ENCODE data around the gene USP44. TPM values are rescaled to one million over a fixed set of nuclear protein-coding genes. Genes with fewer than 3 reads are reported as not detected.
"Not testable (repeated sequence)": the region's sequence is repeated elsewhere in the genome, so short reads cannot be mapped to it uniquely, and the experiment has no call there.

Gene USP44
- total RNA-seq, 2 experiments from 2014 or later = 2.8 to 2.9 TPM

- Mint-ChIP-seq H3K27me3 (peaks cover 14% of the 10 kb centered on the region), H3K4me1 (ENCODE audit: low read depth) (peaks cover 14% of the 10 kb centered on the region), H3K4me3 (no peak overlapping the region), H3K9me3 (no peaks in the 10 kb centered on the region), H3K27ac (no peak overlapping the region), H3K36me3 (no peaks in the 10 kb centered on the region)
- intact Hi-C loops (cut with micrococcal nuclease) = no loop called here
- DNase-seq = no peak
- ChIA-PET CTCF (no interaction called here), POLR2A (no interaction called here)
Measured at GRCh38 chr12:95571369-95571768, 20.1 kb upstream of the USP44 start.

- DNase-seq; H3K27me3 Mint-ChIP-seq; H3K27ac Mint-ChIP-seq; intact Hi-C loops (cut with micrococcal nuclease); H3K36me3 Mint-ChIP-seq; H3K9me3 Mint-ChIP-seq; H3K4me1 Mint-ChIP-seq (ENCODE audit: low read depth); POLR2A ChIA-PET; H3K4me3 Mint-ChIP-seq: not testable (repeated sequence)
- CTCF ChIA-PET = interaction anchor here (0.6 kb wide), 1 partner anchor 30 kb away, joined by 3 read pairs; no protein-coding TSS in a partner anchor
Measured at GRCh38 chr12:95568045-95568444, 16.8 kb upstream of the USP44 start.

GRCh38 chr12:95557625-95558024, 6.3 kb upstream of the USP44 start:
- H3K27ac Mint-ChIP-seq = no peak overlapping the region
- no peaks in the 10 kb centered on the region for H3K9me3 Mint-ChIP-seq
- no peaks in the 10 kb centered on the region for H3K27me3 Mint-ChIP-seq
- peaks cover 6% of the 10 kb centered on the region for H3K4me1 Mint-ChIP-seq (ENCODE audit: low read depth)
- ChIA-PET CTCF (no interaction called here), POLR2A (no interaction called here)
- no peak for DNase-seq
- no peaks in the 10 kb centered on the region for H3K36me3 Mint-ChIP-seq
- intact Hi-C loops (cut with micrococcal nuclease) = no loop called here
- H3K4me3 Mint-ChIP-seq = no peak overlapping the region

DNA sequence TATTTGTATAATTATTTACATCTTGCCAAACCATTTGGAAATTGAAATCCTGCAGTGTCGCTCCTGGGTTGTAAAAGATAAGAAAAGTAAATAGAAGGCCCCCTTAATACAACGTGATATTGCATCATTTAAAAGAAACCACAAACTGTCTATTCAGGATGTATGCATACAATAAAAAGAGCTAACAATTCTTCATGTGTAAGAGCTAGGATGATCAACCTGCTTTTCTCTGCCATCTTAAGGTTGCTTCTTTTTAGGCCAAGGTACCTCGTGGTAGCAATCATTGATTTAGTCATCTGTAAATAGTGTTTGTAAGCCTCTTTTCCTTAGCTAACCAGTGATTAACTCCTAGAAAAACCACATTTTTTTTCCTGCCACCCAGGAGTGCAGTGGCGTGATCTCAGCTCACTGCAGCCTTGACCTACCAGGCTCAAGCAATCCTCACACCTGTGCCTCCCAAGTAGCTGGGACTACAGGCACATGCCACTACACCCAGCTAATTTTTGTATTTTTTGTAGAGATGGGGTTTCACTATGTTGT, 3.3 kb upstream of the USP44 start:
- CTCF ChIA-PET = no interaction called here
- peaks cover 1% of the 10 kb centered on the region for H3K9me3 Mint-ChIP-seq
- no peak overlapping the region for H3K27ac Mint-ChIP-seq
- DNase-seq = no peak
- H3K27me3 Mint-ChIP-seq = peaks cover 3% of the 10 kb centered on the region
- H3K36me3 Mint-ChIP-seq = peaks cover 1% of the 10 kb centered on the region
- intact Hi-C loops (cut with micrococcal nuclease) = no loop called here
- no peak overlapping the region for H3K4me3 Mint-ChIP-seq
- peaks cover 10% of the 10 kb centered on the region for H3K4me1 Mint-ChIP-seq (ENCODE audit: low read depth)
- POLR2A ChIA-PET = no interaction called here

DNA sequence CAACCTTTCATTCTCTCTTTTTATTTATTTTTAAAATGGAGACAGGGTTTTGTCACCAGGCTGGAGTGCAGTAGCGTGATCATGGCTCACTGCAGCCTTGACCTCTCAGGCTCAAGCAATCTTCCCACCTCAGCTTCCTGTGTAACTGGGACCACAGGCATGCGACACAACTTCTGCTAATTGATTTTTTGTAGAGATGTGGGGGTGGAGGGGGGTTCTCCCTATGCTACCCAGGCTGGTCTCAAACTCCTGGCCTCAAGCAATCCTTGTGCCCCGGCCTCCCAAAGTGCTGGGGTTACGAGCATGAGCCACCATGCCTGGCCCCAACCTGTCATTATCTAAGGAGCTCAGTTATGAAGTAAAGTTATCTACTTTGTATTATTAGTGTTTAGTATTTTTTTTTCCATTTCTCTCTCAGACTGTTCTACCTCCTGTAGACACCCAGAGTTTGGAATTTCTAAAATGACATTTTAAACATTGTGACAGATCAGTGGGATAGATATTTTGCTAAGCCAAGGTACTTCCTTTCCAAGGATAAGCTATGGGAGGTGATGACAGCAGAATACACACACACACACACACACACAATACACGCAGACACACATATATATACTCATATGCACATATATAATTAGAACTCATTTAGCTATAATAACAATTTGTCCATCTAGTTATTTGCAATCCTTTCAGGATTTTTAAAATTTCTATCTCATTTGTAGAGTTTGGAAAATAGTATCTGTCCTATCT, 2.1 kb upstream of the USP44 start:
- peaks cover 8% of the 10 kb centered on the region for H3K9me3 Mint-ChIP-seq
- DNase-seq = no peak
- peaks cover 16% of the 10 kb centered on the region for H3K4me1 Mint-ChIP-seq (ENCODE audit: low read depth)
- peak overlapping the region; percentile 42 for H3K27ac Mint-ChIP-seq
- H3K27me3 Mint-ChIP-seq = peaks cover 8% of the 10 kb centered on the region
- ChIA-PET CTCF (no interaction called here), POLR2A (no interaction called here)
- intact Hi-C loops (cut with micrococcal nuclease) = no loop called here
- peaks cover 6% of the 10 kb centered on the region for H3K36me3 Mint-ChIP-seq
- no peak overlapping the region for H3K4me3 Mint-ChIP-seq

GRCh38 chr12:95551913-95552516, 739 bp upstream of the USP44 start:
- intact Hi-C loops (cut with micrococcal nuclease) = no loop called here
- Mint-ChIP-seq H3K4me3 (peak overlapping the region; percentile 54), H3K27me3 (peaks cover 16% of the 10 kb centered on the region), H3K9me3 (peaks cover 8% of the 10 kb centered on the region), H3K4me1 (ENCODE audit: low read depth) (peaks cover 25% of the 10 kb centered on the region), H3K36me3 (peaks cover 6% of the 10 kb centered on the region), H3K27ac (peak overlapping the region; percentile 74)
- no peak for DNase-seq
- CTCF ChIA-PET = no interaction called here
- POLR2A ChIA-PET = no interaction called here

- ChIA-PET CTCF (no interaction called here), POLR2A (no interaction called here)
- peaks cover 6% of the 10 kb centered on the region for H3K36me3 Mint-ChIP-seq
- H3K27me3 Mint-ChIP-seq = peaks cover 20% of the 10 kb centered on the region
- DNase-seq = no peak
- H3K4me1 Mint-ChIP-seq (ENCODE audit: low read depth) = peaks cover 27% of the 10 kb centered on the region
- peaks cover 8% of the 10 kb centered on the region for H3K9me3 Mint-ChIP-seq
- H3K4me3 Mint-ChIP-seq = peak overlapping the region; percentile 85
- intact Hi-C loops (cut with micrococcal nuclease) = loop anchor here (5.0 kb wide), 1 partner anchor 77 kb away; the partner anchor contains the start of gene METAP2
- no peak overlapping the region for H3K27ac Mint-ChIP-seq
Measured at GRCh38 chr12:95549392-95550084, 1.7 kb downstream of the USP44 start.

- Mint-ChIP-seq H3K4me1 (ENCODE audit: low read depth) (peaks cover 26% of the 10 kb centered on the region), H3K36me3 (peaks cover 6% of the 10 kb centered on the region), H3K27me3 (peaks cover 20% of the 10 kb centered on the region), H3K27ac (peak overlapping the region; percentile 7), H3K9me3 (peaks cover 8% of the 10 kb centered on the region), H3K4me3 (peak overlapping the region; percentile 85)
- ChIA-PET POLR2A (no interaction called here), CTCF (interaction anchor here (2.2 kb wide), 1 partner anchor 14 kb away, joined by 12 read pairs; no protein-coding TSS in a partner anchor)
- intact Hi-C loops (cut with micrococcal nuclease) = loop anchor here (1.0 to 5.0 kb wide), 2 partner anchors 76 to 331 kb away; partner anchors contain the start of genes FGD6, METAP2 and VEZT
- peak; percentile 71 for DNase-seq
Measured at GRCh38 chr12:95548539-95549391, 2.5 kb downstream of the USP44 start.

DNA sequence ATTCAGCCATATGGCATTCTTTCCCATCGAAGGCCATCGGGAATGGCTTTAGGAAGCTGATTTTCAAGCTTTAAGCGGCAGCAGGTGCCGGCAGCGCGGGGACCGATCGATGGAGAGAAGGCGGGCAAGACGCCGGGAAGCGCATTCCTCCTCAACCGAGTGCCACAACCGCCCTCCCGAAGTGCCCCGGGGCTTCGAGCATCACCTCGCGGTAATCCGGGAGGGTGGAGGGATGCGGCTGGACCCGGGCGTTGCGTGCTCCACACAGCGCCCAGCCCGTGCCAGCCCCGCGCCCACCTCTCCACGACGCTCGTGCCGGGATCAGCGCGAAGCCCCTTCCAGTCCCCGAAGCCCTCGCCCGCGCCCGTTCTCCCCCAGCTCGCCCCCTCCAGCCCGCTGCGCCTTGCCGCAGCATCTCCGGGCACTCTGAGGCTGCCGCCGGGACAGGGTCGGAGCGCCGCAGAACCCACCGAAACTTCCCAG, 3.2 kb downstream of the USP44 start:
- ChIA-PET POLR2A (interaction anchor here (1.0 kb wide), 1 partner anchor 75 kb away, joined by 4 read pairs; no protein-coding TSS in a partner anchor), CTCF (interaction anchor here (0.5 to 2.2 kb wide), 2 partner anchors 14 to 342 kb away, joined by 3 to 12 read pairs; no protein-coding TSS in a partner anchor)
- H3K4me1 Mint-ChIP-seq (ENCODE audit: low read depth) = peaks cover 26% of the 10 kb centered on the region
- H3K4me3 Mint-ChIP-seq = peak overlapping the region; percentile 85
- peaks cover 20% of the 10 kb centered on the region for H3K27me3 Mint-ChIP-seq
- intact Hi-C loops (cut with micrococcal nuclease) = loop anchor here (1.0 to 5.0 kb wide), 2 partner anchors 76 to 331 kb away; partner anchors contain the start of genes FGD6, METAP2 and VEZT
- H3K36me3 Mint-ChIP-seq = peaks cover 6% of the 10 kb centered on the region
- peaks cover 8% of the 10 kb centered on the region for H3K9me3 Mint-ChIP-seq
- H3K27ac Mint-ChIP-seq = peak overlapping the region; percentile 64
- peak; percentile 48 for DNase-seq

DNA sequence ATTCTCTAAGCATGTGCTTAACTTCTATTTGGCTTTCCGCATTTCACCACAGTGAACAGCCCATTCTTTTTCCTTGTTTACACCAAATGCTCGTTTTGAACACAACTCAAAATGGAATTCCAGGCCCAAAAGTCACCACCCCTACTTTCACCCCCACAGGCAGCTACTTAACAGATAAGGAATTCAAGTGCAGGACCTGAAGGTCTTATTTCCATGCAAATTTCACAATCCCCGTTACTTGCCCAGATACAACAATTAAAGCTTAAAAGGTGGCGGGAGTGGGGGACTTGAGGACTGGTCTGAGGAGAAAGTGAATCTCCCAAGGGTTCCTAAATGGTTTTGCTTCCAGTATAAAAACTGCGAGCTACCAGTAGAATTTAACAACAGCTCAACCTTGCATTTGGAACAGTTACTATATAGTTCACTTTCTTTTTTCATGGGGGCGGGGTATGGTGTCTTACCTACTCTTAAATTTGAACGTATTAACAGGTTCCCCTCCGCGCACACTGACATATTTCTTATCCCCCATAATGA, 3.7 kb downstream of the USP44 start:
- ChIA-PET CTCF (interaction anchor here (0.5 to 2.2 kb wide), 3 partner anchors 13 to 341 kb away, joined by 3 to 12 read pairs (median 3); partner anchors contain the start of gene METAP2), POLR2A (interaction anchor here (0.6 to 1.0 kb wide), 2 partner anchors 74 to 452 kb away, joined by 3 to 4 read pairs; no protein-coding TSS in a partner anchor)
- peaks cover 8% of the 10 kb centered on the region for H3K9me3 Mint-ChIP-seq
- H3K27ac Mint-ChIP-seq = peak overlapping the region; percentile 64
- peaks cover 23% of the 10 kb centered on the region for H3K4me1 Mint-ChIP-seq (ENCODE audit: low read depth)
- H3K27me3 Mint-ChIP-seq = peaks cover 20% of the 10 kb centered on the region
- H3K4me3 Mint-ChIP-seq = peak overlapping the region; percentile 85
- intact Hi-C loops (cut with micrococcal nuclease) = loop anchor here (1.0 to 5.0 kb wide), 2 partner anchors 75 to 330 kb away; partner anchors contain the start of genes FGD6, METAP2 and VEZT
- H3K36me3 Mint-ChIP-seq = peaks cover 6% of the 10 kb centered on the region
- no peak for DNase-seq

DNA sequence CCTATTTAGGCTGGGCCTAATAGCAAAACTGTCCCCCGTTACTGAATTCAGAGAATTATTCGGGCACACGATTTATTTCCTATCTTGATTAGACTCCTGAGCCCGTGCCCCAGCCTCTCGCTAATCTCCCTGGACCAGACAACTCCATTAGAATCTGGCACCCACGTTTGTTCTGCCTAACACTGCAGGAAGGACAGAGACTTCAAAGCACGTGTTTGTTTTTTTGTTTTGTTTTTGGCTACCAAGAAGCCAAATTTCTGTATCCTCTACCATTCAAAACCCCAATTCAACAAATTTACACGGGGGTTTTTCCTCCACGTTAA, 4.8 kb downstream of the USP44 start:
- intact Hi-C loops (cut with micrococcal nuclease) = loop anchor here (5.0 kb wide), 1 partner anchor 74 kb away; the partner anchor contains the start of gene METAP2
- H3K4me1 Mint-ChIP-seq (ENCODE audit: low read depth) = peaks cover 20% of the 10 kb centered on the region
- POLR2A ChIA-PET = no interaction called here
- H3K36me3 Mint-ChIP-seq = peaks cover 6% of the 10 kb centered on the region
- H3K27me3 Mint-ChIP-seq = peaks cover 20% of the 10 kb centered on the region
- H3K27ac Mint-ChIP-seq = no peak overlapping the region
- H3K4me3 Mint-ChIP-seq = no peak overlapping the region
- no peak for DNase-seq
- peaks cover 8% of the 10 kb centered on the region for H3K9me3 Mint-ChIP-seq
- CTCF ChIA-PET = interaction anchor here (1.1 to 2.2 kb wide), 2 partner anchors 12 to 73 kb away, joined by 3 to 12 read pairs; partner anchors contain the start of gene METAP2
